SHP77 treated with DMSO at 0.1 percent for 48 hours (cell line): ENCODE results near the gene FCER2.
"Not testable (repeated sequence)": the region's sequence is repeated elsewhere in the genome, so short reads cannot be mapped to it uniquely, and the experiment has no call there.

Experiments used
- DNase-seq: peaks from one replicate; lab custom pipeline; 2025; lab: John Stamatoyannopoulos, UW

The FCER2 gene

GRCh38 chr19:7701654-7702457 lies at the start of gene FCER2:
FCER2 (minus strand) TSS chr19:7702131; CDS start chr19:7699760, 2,371 bp downstream.
- no peak for DNase-seq

- no peak for DNase-seq
Measured at GRCh38 chr19:7751157-7751783, 49.3 kb upstream of the FCER2 start.

- DNase-seq: no peak
Measured at GRCh38 chr19:7748756-7749155, 46.8 kb upstream of the FCER2 start.

- DNase-seq: no peak
Measured at GRCh38 chr19:7748171-7748570, 46.2 kb upstream of the FCER2 start.

- DNase-seq: no peak
Measured at GRCh38 chr19:7746903-7747884, 45.3 kb upstream of the FCER2 start, which contains the start of gene CD209. CD209 (minus strand) TSS chr19:7747534; CDS start chr19:7747511, 23 bp downstream.

- DNase-seq: not testable (repeated sequence)
Measured at GRCh38 chr19:7746306-7746705, 44.4 kb upstream of the FCER2 start.

GRCh38 chr19:7744871-7745650 lies 43.1 kb upstream of the FCER2 start:
- DNase-seq: no peak

- no peak for DNase-seq
Measured at GRCh38 chr19:7744199-7744786, 42.4 kb upstream of the FCER2 start.

- no peak for DNase-seq
Measured at GRCh38 chr19:7743425-7743841, 41.5 kb upstream of the FCER2 start.

GRCh38 chr19:7742991-7743390 lies 41.1 kb upstream of the FCER2 start:
- DNase-seq: no peak

GRCh38 chr19:7742575-7742974 lies 40.6 kb upstream of the FCER2 start:
- no peak for DNase-seq

- DNase-seq: no peak
Measured at GRCh38 chr19:7740682-7741054, 38.7 kb upstream of the FCER2 start.

GRCh38 chr19:7739801-7740681 lies 38.1 kb upstream of the FCER2 start:
- no peak for DNase-seq

- no peak for DNase-seq
Measured at GRCh38 chr19:7739211-7739755, 37.4 kb upstream of the FCER2 start.

GRCh38 chr19:7738023-7738422 lies 36.1 kb upstream of the FCER2 start:
- no peak for DNase-seq

- DNase-seq: no peak
Measured at GRCh38 chr19:7737215-7737614, 35.3 kb upstream of the FCER2 start.

- DNase-seq: no peak
Measured at GRCh38 chr19:7736148-7736547, 34.2 kb upstream of the FCER2 start.

- no peak for DNase-seq
Measured at GRCh38 chr19:7734220-7735203, 32.6 kb upstream of the FCER2 start.

GRCh38 chr19:7733376-7733775 lies 31.4 kb upstream of the FCER2 start:
- no peak for DNase-seq
